Effector memory CD8-positive, alpha-beta T cell (primary cell): Measurements from ENCODE around the gene FZD7.

ENCODE experiments used
- ATAC-seq: fragments of 150-1000 bp; cut with Tn5 transposase; replicated peaks from 2 replicates; pipeline ENCODE4 v1.10.0; 2021; ENCODE audit warnings: mild to moderate bottlenecking, moderate library complexity
- DNase-seq, 3 experiments: peaks; one replicate each; pipeline ENCODE4 v3.0.0; 2021
- H3K27ac Mint-ChIP-seq, 2 donors: one replicate each; pipeline ENCODE4 v1.8.0; 2022; ENCODE audit warnings: mild to moderate bottlenecking in 2 of 2, mixed read lengths in 2 of 2, moderate library complexity in 2 of 2
- H3K27me3 Mint-ChIP-seq, 2 donors: one replicate each; pipeline ENCODE4 v1.8.0; 2022; ENCODE audit warnings: mixed read lengths in 2 of 2
- H3K36me3 Mint-ChIP-seq: one replicate; pipeline ENCODE4 v1.8.0; 2022; ENCODE audit warnings: mild to moderate bottlenecking, moderate library complexity, mixed read lengths; ENCODE audit not compliant: insufficient read depth
- H3K4me1 Mint-ChIP-seq, 2 donors: one replicate each; pipeline ENCODE4 v1.8.0; 2022; ENCODE audit warnings: low read depth in 2 of 2, mixed read lengths in 2 of 2
- H3K4me3 Mint-ChIP-seq, 2 donors: one replicate each; pipeline ENCODE4 v1.8.0; 2022; ENCODE audit warnings: mild to moderate bottlenecking in 2 of 2, mixed read lengths in 2 of 2, moderate library complexity in 2 of 2
- H3K9me3 Mint-ChIP-seq, 2 donors: one replicate each; pipeline ENCODE4 v1.8.0; 2022; ENCODE audit warnings: mixed read lengths in 2 of 2
- total RNA-seq, 9 experiments: gene quantifications; one replicate each; lab custom pipeline; 2026; lab: John Stamatoyannopoulos, UW

FZD7 gene
- 0.73 to 8.7 (median 1.1) reads per million in 9 experiments for total RNA-seq

DNA sequence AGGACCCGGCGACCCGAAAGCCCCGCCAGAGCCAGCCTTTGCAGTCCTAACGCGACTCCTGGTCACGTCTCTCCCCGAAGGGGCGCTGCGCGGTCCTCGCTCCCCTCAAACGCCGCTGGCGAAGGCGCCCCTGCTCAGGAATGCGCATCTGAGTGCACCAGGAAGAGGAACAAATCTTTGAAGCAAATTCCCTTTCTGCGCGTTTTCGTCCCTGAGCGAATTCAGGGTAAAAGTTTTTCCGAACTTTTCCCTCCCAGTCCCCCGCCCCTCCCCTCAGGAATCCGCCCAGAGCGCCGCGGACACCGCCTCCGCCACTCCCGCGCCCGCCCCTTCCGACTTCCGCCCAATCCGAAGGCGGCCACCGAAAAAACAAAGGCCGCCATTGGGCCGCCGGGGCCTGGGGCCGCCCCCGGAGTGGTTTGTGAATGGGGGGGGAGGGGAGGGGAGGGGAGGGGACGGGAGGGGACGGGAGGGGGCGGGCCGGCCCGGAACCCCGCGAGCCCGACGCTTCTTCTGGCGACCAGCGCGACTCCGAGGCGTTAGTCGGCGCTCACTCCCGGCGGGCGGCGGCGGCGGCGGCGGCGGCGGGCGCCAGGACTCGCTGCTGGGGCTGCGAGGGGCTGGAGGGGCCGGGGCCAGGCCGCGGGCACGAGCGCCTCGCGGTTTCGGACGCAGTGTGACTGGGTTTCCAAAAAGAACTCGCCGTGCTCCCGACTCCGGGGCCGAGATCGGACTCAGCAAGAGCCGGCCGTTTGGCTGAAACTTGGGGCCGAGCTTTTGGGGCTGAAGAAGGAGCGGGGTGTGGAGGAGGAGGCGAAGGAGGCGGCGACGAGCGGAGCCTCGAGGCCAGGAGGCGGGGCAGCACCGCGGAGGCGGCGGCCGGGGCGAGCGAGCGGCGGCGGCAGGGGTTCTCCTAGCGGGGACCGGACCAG lies at the start of gene FZD7:
TSS of gene FZD7 (plus strand) at position 539 of the 932 bp plus-strand sequence. CDS start 793 bp downstream, outside the sequence.
- peak within 1 kb of the TSS in 1 of 2 donors; percentile 15 for H3K27ac Mint-ChIP-seq
- peaks cover 9 to 11% of the 10 kb centered on the region in 2 donors for H3K4me1 Mint-ChIP-seq
- peak; percentile 75 to 76 (median 75) for DNase-seq
- peaks cover 4 to 10% of the 10 kb centered on the region in 2 donors for H3K27me3 Mint-ChIP-seq
- peaks cover 8% of the 10 kb centered on the region for H3K36me3 Mint-ChIP-seq
- no peaks in the 10 kb centered on the region for H3K9me3 Mint-ChIP-seq
- peak within 1 kb of the TSS; percentile 74 to 87 for H3K4me3 Mint-ChIP-seq
- ATAC-seq = peak; percentile 80

DNA sequence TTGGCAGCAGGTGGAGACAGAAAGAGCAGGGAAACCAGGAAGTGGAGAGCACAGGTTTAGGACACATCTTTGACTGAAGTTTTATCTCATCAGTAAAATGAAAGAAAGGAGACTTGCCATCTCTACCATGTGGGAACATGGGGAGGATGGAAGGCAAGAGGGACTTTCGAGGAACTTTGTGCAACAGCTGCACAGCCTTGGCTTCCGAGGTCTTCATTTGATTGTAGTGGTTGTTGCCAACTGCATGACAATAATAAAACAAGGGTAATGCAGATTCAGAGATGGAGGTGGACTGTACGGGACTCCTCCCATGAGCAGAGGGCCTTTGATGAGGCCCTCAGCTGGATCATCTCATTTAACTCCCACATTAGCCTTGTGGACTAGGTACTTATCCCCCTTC lies 49.3 kb upstream of the FZD7 start:
- no peak for DNase-seq
- H3K9me3 Mint-ChIP-seq = no peaks in the 10 kb centered on the region
- H3K27me3 Mint-ChIP-seq = peaks cover 11 to 30% of the 10 kb centered on the region in 2 donors
- no peaks in the 10 kb centered on the region for H3K36me3 Mint-ChIP-seq
- no peak for ATAC-seq
- no peak overlapping the region for H3K27ac Mint-ChIP-seq
- H3K4me3 Mint-ChIP-seq = no peak overlapping the region
- H3K4me1 Mint-ChIP-seq = no peaks in the 10 kb centered on the region

DNA sequence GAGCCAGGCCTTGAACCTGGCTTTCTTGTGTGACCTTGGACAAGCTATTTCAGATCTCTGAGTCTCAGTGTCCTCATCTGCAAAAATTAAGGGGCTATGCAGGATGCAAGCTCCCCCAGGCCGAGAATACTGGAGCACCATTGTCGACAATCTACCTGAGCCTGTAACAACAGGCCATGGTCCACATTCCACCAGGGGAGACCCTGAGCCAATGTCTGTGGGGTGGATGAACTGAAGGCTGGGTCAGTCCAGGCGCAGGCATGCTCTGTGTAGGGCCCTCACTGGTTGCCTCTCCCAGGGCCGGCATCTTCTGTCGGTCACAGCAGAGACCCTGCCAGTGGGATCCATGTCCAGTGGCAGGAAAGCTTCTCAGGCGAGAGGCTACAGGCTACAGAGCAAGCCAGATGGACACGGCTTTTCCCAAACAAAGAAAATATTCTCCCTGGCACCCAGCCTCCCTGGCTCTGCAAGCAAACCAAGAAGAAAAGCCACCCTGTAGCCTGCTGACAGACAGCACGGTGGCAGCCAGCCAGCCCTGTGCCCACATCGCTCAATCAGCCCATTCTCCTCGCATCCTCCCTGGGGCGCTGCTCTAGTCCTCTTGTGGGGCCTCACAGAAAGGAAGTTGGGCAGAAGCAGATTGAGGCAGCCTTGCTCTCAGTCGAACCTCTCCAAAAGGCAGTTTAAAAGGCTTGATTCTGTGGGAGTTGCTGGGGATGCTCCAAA lies 48.7 kb upstream of the FZD7 start:
- DNase-seq (no peak), ATAC-seq (no peak)
- Mint-ChIP-seq H3K27me3 (peaks cover 8 to 25% of the 10 kb centered on the region in 2 donors), H3K9me3 (no peaks in the 10 kb centered on the region), H3K36me3 (no peaks in the 10 kb centered on the region), H3K4me3 (no peak overlapping the region), H3K27ac (peak overlapping the region in 1 of 2 donors; percentile 28), H3K4me1 (no peaks in the 10 kb centered on the region)

DNA sequence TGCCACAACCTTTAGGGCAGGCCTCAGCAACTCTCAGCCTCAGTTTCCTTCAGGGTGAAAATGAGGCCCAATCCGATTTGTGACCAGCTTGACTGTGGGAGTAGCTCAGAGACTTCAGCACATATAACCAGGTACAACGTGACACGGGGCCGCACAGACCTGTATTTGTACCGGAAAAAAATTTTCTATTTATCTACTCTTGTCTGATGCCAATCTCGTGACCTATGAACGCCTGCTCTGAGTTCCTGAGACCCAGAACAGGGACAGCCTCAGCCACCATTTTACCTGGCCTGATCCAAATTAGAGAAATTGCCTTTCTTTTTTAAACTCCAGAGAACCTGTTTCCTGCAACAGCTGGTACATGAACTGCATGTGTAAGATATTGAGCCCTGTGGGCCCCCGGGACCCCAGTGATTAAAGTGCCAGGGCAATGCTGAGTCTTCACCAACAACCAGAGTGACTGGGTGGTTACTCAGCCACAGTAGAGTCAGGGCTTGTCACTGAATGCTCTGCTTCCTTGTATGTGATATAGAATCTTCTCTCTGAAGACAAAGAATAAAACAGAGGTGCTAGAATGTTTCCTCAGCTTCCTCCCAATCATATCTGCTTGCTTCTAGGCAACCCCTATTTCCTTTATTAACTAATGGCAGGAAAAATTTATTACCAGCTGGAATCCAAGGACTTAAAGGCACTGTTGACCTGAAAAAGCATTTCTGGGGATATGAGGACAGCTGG lies 47.8 kb upstream of the FZD7 start:
- H3K27me3 Mint-ChIP-seq = peaks cover 0 to 15% of the 10 kb centered on the region in 2 donors
- DNase-seq (no peak), ATAC-seq (no peak)
- no peak overlapping the region for H3K27ac Mint-ChIP-seq
- H3K4me3 Mint-ChIP-seq = no peak overlapping the region
- no peaks in the 10 kb centered on the region for H3K4me1 Mint-ChIP-seq
- H3K9me3 Mint-ChIP-seq = no peaks in the 10 kb centered on the region
- H3K36me3 Mint-ChIP-seq = no peaks in the 10 kb centered on the region

DNA sequence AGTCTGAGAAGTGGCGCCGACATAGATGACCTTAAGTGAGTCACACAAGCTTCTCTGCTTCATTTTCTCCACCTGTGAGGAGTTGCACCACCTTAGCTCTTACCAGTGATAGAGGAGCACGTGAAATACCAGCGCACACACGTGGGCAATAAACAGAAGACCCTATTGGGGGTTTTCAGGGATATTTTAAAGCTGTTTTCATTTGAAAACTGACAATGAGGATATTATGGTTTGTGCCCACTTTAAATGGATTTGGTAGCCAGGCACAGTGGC lies 47.3 kb upstream of the FZD7 start:
- H3K27ac Mint-ChIP-seq = no peak overlapping the region
- no peak overlapping the region for H3K4me3 Mint-ChIP-seq
- no peaks in the 10 kb centered on the region for H3K9me3 Mint-ChIP-seq
- no peaks in the 10 kb centered on the region for H3K4me1 Mint-ChIP-seq
- peaks cover 0 to 10% of the 10 kb centered on the region in 2 donors for H3K27me3 Mint-ChIP-seq
- ATAC-seq (no peak), DNase-seq (no peak)
- H3K36me3 Mint-ChIP-seq = no peaks in the 10 kb centered on the region

DNA sequence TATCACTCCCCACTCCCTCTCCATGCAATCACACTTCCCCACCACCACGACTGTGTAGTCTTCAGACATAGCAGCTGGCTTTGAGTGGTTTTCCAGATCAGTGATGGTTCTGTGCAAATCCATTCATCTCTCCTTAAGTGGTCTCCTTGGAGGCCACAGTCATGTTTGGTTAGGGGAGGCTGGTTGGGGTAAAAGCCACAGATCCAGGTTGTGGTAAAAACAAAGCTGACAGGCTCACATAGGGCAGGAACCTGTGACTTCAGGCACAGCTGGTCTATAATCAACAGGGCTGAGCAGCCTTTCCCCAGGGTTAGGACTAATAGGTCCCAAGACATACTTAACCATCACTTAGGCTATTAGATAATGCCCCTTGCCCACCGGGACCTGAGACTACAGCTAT lies 46.2 kb upstream of the FZD7 start:
- no peak overlapping the region for H3K27ac Mint-ChIP-seq
- no peaks in the 10 kb centered on the region for H3K4me1 Mint-ChIP-seq
- no peak overlapping the region for H3K4me3 Mint-ChIP-seq
- no peaks in the 10 kb centered on the region for H3K9me3 Mint-ChIP-seq
- DNase-seq (no peak), ATAC-seq (no peak)
- peaks cover 2% of the 10 kb centered on the region for H3K36me3 Mint-ChIP-seq
- H3K27me3 Mint-ChIP-seq = peaks cover 0 to 3% of the 10 kb centered on the region in 2 donors

DNA sequence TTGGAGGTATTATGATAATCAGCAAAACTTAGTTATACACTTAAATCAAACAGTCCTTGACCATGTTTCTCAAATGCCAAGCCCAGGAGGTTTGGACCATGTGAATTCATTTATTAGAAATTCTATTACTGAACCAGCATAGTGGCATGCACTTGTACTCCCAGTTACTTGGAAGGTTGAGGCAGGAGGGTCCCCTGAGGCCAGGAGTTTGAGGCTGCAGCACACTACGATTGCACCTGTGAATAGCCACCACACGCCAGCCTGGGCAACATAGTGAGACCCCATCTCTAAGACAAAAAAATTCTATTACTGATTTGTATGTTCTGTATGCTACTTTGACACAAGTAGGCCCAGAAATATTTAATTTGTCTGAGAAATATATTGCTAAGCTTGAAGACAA lies 43.6 kb upstream of the FZD7 start:
- Mint-ChIP-seq H3K27me3 (no peaks in the 10 kb centered on the region), H3K4me3 (no peak overlapping the region), H3K36me3 (peaks cover 2% of the 10 kb centered on the region), H3K9me3 (no peaks in the 10 kb centered on the region), H3K27ac (no peak overlapping the region), H3K4me1 (peaks cover 0 to 3% of the 10 kb centered on the region in 2 donors)
- no peak for ATAC-seq
- DNase-seq = no peak

DNA sequence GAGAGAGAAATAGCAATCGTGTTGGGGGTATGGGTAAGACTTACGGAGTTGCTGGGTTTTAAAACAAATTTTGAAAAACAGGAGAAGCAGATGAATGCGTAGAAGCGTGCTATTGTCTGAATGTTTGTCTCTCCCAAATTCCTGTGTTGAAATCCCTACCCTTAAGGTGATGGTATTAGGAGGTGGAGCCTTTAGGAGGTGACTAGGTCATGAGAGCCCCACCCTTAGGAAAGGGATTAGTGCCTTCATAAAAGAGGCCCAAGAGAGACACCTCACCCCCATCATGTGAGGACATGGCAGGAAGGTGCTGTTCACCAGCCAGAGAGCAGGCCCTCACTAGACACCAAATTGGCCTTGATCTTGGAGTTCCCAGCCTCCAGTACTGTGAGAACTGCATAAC lies 40.7 kb upstream of the FZD7 start:
- ATAC-seq (no peak), DNase-seq (no peak)
- Mint-ChIP-seq H3K27ac (no peak overlapping the region), H3K9me3 (no peaks in the 10 kb centered on the region), H3K4me3 (no peak overlapping the region), H3K27me3 (peaks cover 8 to 10% of the 10 kb centered on the region in 2 donors), H3K4me1 (peaks cover 0 to 3% of the 10 kb centered on the region in 2 donors), H3K36me3 (peaks cover 2% of the 10 kb centered on the region)

DNA sequence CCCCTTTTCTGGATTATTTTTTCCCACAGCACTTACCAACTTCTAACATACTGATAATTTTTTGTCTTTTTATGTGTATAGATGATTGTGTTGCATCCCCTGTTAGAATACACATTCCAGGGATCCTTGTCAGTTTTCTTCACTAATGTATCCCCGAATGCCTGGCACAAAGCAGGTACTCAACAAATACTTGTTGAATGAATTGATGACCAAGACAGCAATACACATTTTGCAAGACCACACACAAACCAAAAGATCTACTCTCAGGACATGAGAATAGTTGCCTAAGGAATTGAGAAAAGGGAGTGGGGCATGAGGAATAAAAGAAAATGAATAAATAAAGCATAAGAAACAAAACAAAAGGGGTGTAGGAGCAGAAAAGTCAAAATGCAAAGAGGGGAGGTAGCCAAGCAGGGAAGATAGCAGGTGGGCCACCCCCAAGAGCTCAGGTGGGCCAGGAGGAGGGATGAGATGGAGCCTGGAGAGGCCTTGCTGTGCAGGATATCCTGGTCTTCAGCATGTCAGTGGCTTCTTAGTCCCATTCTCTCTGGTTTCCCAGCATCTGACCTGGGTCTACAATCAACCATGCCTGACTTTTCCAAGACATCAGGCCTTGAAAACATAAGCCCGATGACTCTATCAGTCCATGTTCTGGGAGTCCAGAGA lies 38.5 kb upstream of the FZD7 start:
- H3K4me3 Mint-ChIP-seq = no peak overlapping the region
- peaks cover 8 to 19% of the 10 kb centered on the region in 2 donors for H3K27me3 Mint-ChIP-seq
- no peak overlapping the region for H3K27ac Mint-ChIP-seq
- peaks cover 2% of the 10 kb centered on the region for H3K36me3 Mint-ChIP-seq
- ATAC-seq (no peak), DNase-seq (no peak)
- no peaks in the 10 kb centered on the region for H3K9me3 Mint-ChIP-seq
- peaks cover 0 to 3% of the 10 kb centered on the region in 2 donors for H3K4me1 Mint-ChIP-seq

DNA sequence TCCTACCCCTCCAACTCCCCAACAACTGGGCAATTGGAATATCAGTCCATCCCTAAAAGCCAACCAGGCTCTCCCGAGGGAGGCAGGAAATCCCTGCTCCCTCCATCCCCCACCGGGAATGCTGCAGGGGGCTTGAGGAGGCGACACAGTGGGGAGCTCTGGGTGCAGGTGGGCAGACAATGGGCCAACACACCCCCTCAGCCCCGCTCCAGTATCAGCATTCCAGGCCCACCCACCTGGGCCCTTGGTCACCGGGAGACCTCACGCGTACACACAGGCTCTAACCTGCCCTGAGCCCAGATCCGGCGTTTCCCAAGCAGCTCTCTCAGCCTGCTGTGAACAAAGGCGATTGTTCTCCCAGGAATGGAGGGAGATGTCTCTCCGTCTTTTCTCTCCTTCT lies 37.6 kb upstream of the FZD7 start:
- Mint-ChIP-seq H3K4me3 (no peak overlapping the region), H3K27ac (no peak overlapping the region), H3K9me3 (no peaks in the 10 kb centered on the region), H3K4me1 (peaks cover 0 to 3% of the 10 kb centered on the region in 2 donors), H3K36me3 (peaks cover 2% of the 10 kb centered on the region), H3K27me3 (peaks cover 8 to 20% of the 10 kb centered on the region in 2 donors)
- no peak for ATAC-seq
- no peak for DNase-seq

DNA sequence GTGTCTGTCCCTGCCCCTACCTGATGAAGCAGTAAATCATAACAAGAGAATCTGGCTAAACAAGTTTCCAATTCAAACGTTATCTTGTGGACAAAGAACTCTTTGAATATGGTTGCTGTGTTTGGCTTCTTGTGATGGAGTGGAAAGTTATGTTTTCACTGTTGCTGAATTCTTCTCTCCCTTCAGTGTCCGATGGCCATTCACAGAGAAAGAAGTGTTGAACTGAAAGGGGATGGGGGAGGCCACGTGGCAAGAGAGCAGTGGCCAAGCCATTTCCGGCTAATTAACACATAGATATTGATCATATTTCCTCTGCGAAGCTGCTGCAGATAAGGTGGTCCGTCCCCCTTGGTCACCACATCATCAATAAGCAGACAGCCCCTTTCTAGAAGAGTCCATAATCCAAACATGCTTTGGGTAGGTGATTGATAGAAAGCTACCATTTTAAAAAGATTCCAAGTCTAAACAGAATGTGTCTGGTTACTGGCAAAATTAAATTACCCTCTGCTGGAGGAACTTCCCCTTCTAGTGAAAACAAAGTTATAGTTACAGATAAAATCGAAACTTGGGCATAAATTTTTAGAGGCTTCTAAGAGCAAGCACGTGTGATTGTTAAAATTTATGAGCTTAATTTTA lies 36.9 kb upstream of the FZD7 start:
- Mint-ChIP-seq H3K4me3 (no peak overlapping the region), H3K9me3 (no peaks in the 10 kb centered on the region), H3K4me1 (peaks cover 0 to 3% of the 10 kb centered on the region in 2 donors), H3K27ac (no peak overlapping the region), H3K27me3 (peaks cover 8 to 20% of the 10 kb centered on the region in 2 donors), H3K36me3 (peaks cover 2% of the 10 kb centered on the region)
- no peak for ATAC-seq
- no peak for DNase-seq

DNA sequence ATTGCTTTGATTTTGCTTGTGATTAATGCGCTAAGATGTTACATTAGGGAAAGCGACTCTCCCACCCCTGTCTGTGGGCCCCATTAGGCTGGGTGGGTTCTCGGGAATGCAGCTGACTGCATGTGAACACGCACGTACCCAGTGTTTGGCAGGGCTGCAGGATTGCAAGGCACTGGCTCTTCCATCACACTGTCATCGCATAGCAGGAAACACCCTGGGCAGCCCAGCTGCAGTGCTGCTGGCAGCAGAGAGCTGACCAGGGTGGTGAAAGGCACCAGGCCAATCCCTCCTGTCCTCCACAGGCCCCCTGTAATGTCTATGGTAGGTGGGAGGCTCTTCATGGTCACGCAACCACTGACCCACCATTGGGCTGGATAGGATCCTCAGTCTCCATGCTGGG lies 34.4 kb upstream of the FZD7 start:
- Mint-ChIP-seq H3K9me3 (no peaks in the 10 kb centered on the region), H3K4me1 (no peaks in the 10 kb centered on the region), H3K36me3 (no peaks in the 10 kb centered on the region), H3K4me3 (no peak overlapping the region), H3K27ac (no peak overlapping the region), H3K27me3 (peaks cover 8 to 20% of the 10 kb centered on the region in 2 donors)
- ATAC-seq (no peak), DNase-seq (no peak)
